ENCODE data around the gene NRG2. TPM values are rescaled to one million over a fixed set of nuclear protein-coding genes. Genes with fewer than 3 reads are reported as not detected.

NRG2 gene
- polyA plus RNA-seq, 1 of the 3 experiments (the other 2 are of a cell fraction), result 3.7 TPM

GRCh38 chr5:139822553-139823425 is 220.3 kb downstream of the NRG2 start:
- 0 out of 2 replicates have a peak, but pooled peaks cover 5% of the 10 kb centered on the region for H3K27me3 ChIP-seq (ENCODE audit: insufficient read depth)
- ChIA-PET POLR2A (no interaction called here), CTCF (interaction anchor here (0.6 to 1.2 kb wide), 2 partner anchors 57 to 146 kb away, joined by 3 to 5 read pairs; no protein-coding TSS in a partner anchor)
- no peaks in the 10 kb centered on the region for H3K4me1 ChIP-seq (ENCODE audit: control insufficient read depth in 1 of 2, insufficient read depth in 2 of 2, low read depth in 1 of 2, low read length in 1 of 2)
- no peak overlapping the region for H3K9ac ChIP-seq
- H3F3A ChIP-seq (replicated peaks; ENCODE audit: insufficient read depth), result no peaks in the 10 kb centered on the region
- WGBS (ENCODE audit: low lambda C conversion rate), result 61% methylated on average over 11 of the region's 25 CpGs
- H3K9me2 ChIP-seq, result no peaks in the 10 kb centered on the region
- H3K79me2 ChIP-seq (ENCODE audit: insufficient read depth), result no peaks in the 10 kb centered on the region
- H3K36me3 ChIP-seq (replicated peaks in 1 of 2; ENCODE audit: control insufficient read depth in 1 of 2, insufficient read depth in 2 of 2, low read length in 1 of 2), result no peaks in the 10 kb centered on the region
- no peak overlapping the region for H2AFZ ChIP-seq (ENCODE audit: low read depth)
- no peaks in the 10 kb centered on the region for H4K20me1 ChIP-seq (ENCODE audit: insufficient read depth)
- DNase-seq, result no peak
- no peak for TF ChIP-seq FOSL2 (IDR thresholded peaks at IDR 0.05; ENCODE audit: borderline replicate concordance, low read depth)
- TF ChIP-seq TCF12 (IDR thresholded peaks at IDR 0.05), result no peak
- no peak for TF ChIP-seq NRF1 (IDR thresholded peaks at IDR 0.05; ENCODE audit: low read depth, low read length)
- no peak overlapping the region for H3K4me3 ChIP-seq (ENCODE audit: low read depth in 2 of 2, low read length in 1 of 2)
- H3K27ac ChIP-seq (ENCODE audit: low read depth in 2 of 2, low read length in 1 of 2), result no peak overlapping the region
- 0 out of 2 replicates have a peak, but pooled peaks cover 5% of the 10 kb centered on the region for H3K9me3 ChIP-seq
- no peak overlapping the region for H3K4me2 ChIP-seq

- no peak overlapping the region for H3K4me3 ChIP-seq (ENCODE audit: low read depth in 2 of 2, low read length in 1 of 2)
- no peak overlapping the region for H3K4me2 ChIP-seq
- H3K36me3 ChIP-seq (replicated peaks in 1 of 2; ENCODE audit: control insufficient read depth in 1 of 2, insufficient read depth in 2 of 2, low read length in 1 of 2), result no peaks in the 10 kb centered on the region
- 0 out of 2 replicates have a peak, but pooled peaks cover 5% of the 10 kb centered on the region for H3K9me3 ChIP-seq
- no peak overlapping the region for H2AFZ ChIP-seq (ENCODE audit: low read depth)
- DNase-seq, result no peak
- WGBS (ENCODE audit: low lambda C conversion rate), result 31% methylated on average over 5 of the region's 11 CpGs
- peaks cover 5% of the 10 kb centered on the region; the same call in 1 of the 2 replicates for H3K27me3 ChIP-seq (ENCODE audit: insufficient read depth)
- H3K9ac ChIP-seq, result no peak overlapping the region
- H3K9me2 ChIP-seq, result no peaks in the 10 kb centered on the region
- H3F3A ChIP-seq (replicated peaks; ENCODE audit: insufficient read depth), result no peaks in the 10 kb centered on the region
- H3K79me2 ChIP-seq (ENCODE audit: insufficient read depth), result no peaks in the 10 kb centered on the region
- ChIA-PET CTCF (interaction anchor here (1.1 to 1.3 kb wide), 3 partner anchors 9 to 147 kb away, joined by 4 to 5 read pairs (median 5); no protein-coding TSS in a partner anchor), POLR2A (no interaction called here)
- no peaks in the 10 kb centered on the region for H4K20me1 ChIP-seq (ENCODE audit: insufficient read depth)
- H3K4me1 ChIP-seq (ENCODE audit: control insufficient read depth in 1 of 2, insufficient read depth in 2 of 2, low read depth in 1 of 2, low read length in 1 of 2), result no peaks in the 10 kb centered on the region
- H3K27ac ChIP-seq (ENCODE audit: low read depth in 2 of 2, low read length in 1 of 2), result no peak overlapping the region
- TF ChIP-seq USF1 (IDR thresholded peaks at IDR 0.05; ENCODE audit: borderline replicate concordance, low read depth) (no peak), SIN3A (IDR thresholded peaks at IDR 0.05; ENCODE audit: borderline replicate concordance, low read depth, low read length) (no peak), FOSL2 (IDR thresholded peaks at IDR 0.05; ENCODE audit: borderline replicate concordance, low read depth) (no peak), RAD21 (IDR thresholded peaks at IDR 0.05; ENCODE audit: low read length) (no peak), EZH2phosphoT487 (IDR thresholded peaks at IDR 0.05; ENCODE audit: borderline replicate concordance, low read depth) (no peak), MEF2A (IDR thresholded peaks at IDR 0.05; ENCODE audit: borderline replicate concordance, low read depth) (no peak), ZBTB33 (IDR thresholded peaks at IDR 0.05; ENCODE audit: borderline replicate concordance, low read depth) (no peak), GABPA (IDR thresholded peaks at IDR 0.05; ENCODE audit: low read depth) (no peak), FOXJ3 (CRISPR knock-in tag; IDR thresholded peaks at IDR 0.05) (no peak), CTCF (IDR thresholded peaks at IDR 0.05) (no peak), MXI1 (IDR thresholded peaks at IDR 0.05; ENCODE audit: low read depth, low read length) (no peak), NFIC (IDR thresholded peaks at IDR 0.05; ENCODE audit: borderline replicate concordance) (no peak), RFX5 (IDR thresholded peaks at IDR 0.05; ENCODE audit: low read length) (no peak), SMC3 (IDR thresholded peaks at IDR 0.05; ENCODE audit: low read depth, low read length) (no peak), MAX (IDR thresholded peaks at IDR 0.05; ENCODE audit: low read depth) (no peak), NRF1 (IDR thresholded peaks at IDR 0.05; ENCODE audit: low read depth, low read length) (no peak)
These were observed 221.1 kb downstream of the NRG2 start for GRCh38 chr5:139821806-139822552.
